HG02678 (cell line): ENCODE results near the gene ADPRM.

Experiments
- ATAC-seq: cut with Tn5 transposase; IDR thresholded peaks from one replicate; pipeline ENCODE4 v1.9.1; 2021; ENCODE audit warnings: mild to moderate bottlenecking, moderate library complexity; ENCODE audit not compliant: unreplicated experiment

ADPRM gene

GRCh38 chr17:10738521-10739258, 41.3 kb downstream of the ADPRM start:
- ATAC-seq, result no peak

- ATAC-seq, result no peak
Observed at GRCh38 chr17:10739386-10739785, 42.0 kb downstream of the ADPRM start.

- ATAC-seq, result no peak
Observed at GRCh38 chr17:10741416-10742135, 44.2 kb downstream of the ADPRM start.

- ATAC-seq, result no peak
Observed at GRCh38 chr17:10742431-10742830, 45.0 kb downstream of the ADPRM start.

GRCh38 chr17:10743316-10744009, 46.1 kb downstream of the ADPRM start:
- ATAC-seq, result no peak

- ATAC-seq, result no peak
Observed at GRCh38 chr17:10744501-10745000, 47.2 kb downstream of the ADPRM start.

- no peak for ATAC-seq
Observed at GRCh38 chr17:10745231-10745630, 47.8 kb downstream of the ADPRM start.

- ATAC-seq, result no peak
Observed at GRCh38 chr17:10748531-10749181, 51.3 kb downstream of the ADPRM start.

GRCh38 chr17:10750210-10750609, 52.8 kb downstream of the ADPRM start:
- no peak for ATAC-seq

GRCh38 chr17:10751563-10751962, 54.2 kb downstream of the ADPRM start:
- ATAC-seq, result no peak

GRCh38 chr17:10752696-10753095, 55.3 kb downstream of the ADPRM start:
- no peak for ATAC-seq

- no peak for ATAC-seq
Observed at GRCh38 chr17:10754109-10754508, 56.7 kb downstream of the ADPRM start.

GRCh38 chr17:10754861-10755591, 57.6 kb downstream of the ADPRM start:
- ATAC-seq, result no peak

GRCh38 chr17:10755592-10756127, 58.3 kb downstream of the ADPRM start:
- ATAC-seq, result no peak

- no peak for ATAC-seq
Observed at GRCh38 chr17:10756185-10756584, 58.8 kb downstream of the ADPRM start.

- no peak for ATAC-seq
Observed at GRCh38 chr17:10756619-10757018, 59.2 kb downstream of the ADPRM start.

- ATAC-seq, result no peak
Observed at GRCh38 chr17:10757067-10757466, 59.7 kb downstream of the ADPRM start.

GRCh38 chr17:10757647-10758046, 60.3 kb downstream of the ADPRM start:
- ATAC-seq, result no peak

- ATAC-seq, result no peak
Observed at GRCh38 chr17:10758062-10758461, 60.7 kb downstream of the ADPRM start.
